ENCODE data around the gene MTR. TPM values are rescaled to one million over a fixed set of nuclear protein-coding genes. Genes with fewer than 3 reads are reported as not detected.

MTR gene
- total RNA-seq, 1 donor from 2014 or later: 35.8 TPM

- Histone ChIP-seq H3K27me3 (ENCODE audit: insufficient read depth, low read length) (no peaks in the 10 kb centered on the region), H3K9ac (ENCODE audit: low read length) (no peak overlapping the region), H3K36me3 (ENCODE audit: insufficient read depth, low read length) (no peaks in the 10 kb centered on the region), H3K27ac (ENCODE audit: low read depth, low read length) (no peak overlapping the region), H4K20me1 (ENCODE audit: insufficient read depth, low read length) (no peaks in the 10 kb centered on the region), H3K79me2 (ENCODE audit: insufficient read depth, low read length) (no peaks in the 10 kb centered on the region), H3K9me3 (ENCODE audit: insufficient read depth, low read depth, low read length) (no peaks in the 10 kb centered on the region), H3K4me1 (ENCODE audit: insufficient read depth, low read length) (no peaks in the 10 kb centered on the region), H3K4me3 (ENCODE audit: insufficient read depth, low read depth, low read length) (no peak overlapping the region), H3K4me2 (ENCODE audit: low read length) (no peak overlapping the region), H2AFZ (ENCODE audit: low read depth, low read length) (no peak overlapping the region)
- TF ChIP-seq, protein P1, sequence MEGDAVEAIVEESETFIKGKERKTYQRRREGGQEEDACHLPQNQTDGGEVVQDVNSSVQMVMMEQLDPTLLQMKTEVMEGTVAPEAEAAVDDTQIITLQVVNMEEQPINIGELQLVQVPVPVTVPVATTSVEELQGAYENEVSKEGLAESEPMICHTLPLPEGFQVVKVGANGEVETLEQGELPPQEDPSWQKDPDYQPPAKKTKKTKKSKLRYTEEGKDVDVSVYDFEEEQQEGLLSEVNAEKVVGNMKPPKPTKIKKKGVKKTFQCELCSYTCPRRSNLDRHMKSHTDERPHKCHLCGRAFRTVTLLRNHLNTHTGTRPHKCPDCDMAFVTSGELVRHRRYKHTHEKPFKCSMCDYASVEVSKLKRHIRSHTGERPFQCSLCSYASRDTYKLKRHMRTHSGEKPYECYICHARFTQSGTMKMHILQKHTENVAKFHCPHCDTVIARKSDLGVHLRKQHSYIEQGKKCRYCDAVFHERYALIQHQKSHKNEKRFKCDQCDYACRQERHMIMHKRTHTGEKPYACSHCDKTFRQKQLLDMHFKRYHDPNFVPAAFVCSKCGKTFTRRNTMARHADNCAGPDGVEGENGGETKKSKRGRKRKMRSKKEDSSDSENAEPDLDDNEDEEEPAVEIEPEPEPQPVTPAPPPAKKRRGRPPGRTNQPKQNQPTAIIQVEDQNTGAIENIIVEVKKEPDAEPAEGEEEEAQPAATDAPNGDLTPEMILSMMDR (IDR thresholded peaks at IDR 0.05; ENCODE audit: insufficient read depth, low read depth, low read length): no peak
- TF ChIP-seq EZH2 (IDR thresholded peaks at IDR 0.05; ENCODE audit: insufficient read depth, low read length): no peak
- no peak for FAIRE-seq
- H3K27ac Mint-ChIP-seq (ENCODE audit: unreplicated experiment): no peak overlapping the region
- peaks cover 11% of the 10 kb centered on the region for H3K36me3 Mint-ChIP-seq (ENCODE audit: low read depth, unreplicated experiment)
- H3K27me3 Mint-ChIP-seq (ENCODE audit: low read depth, unreplicated experiment): no peaks in the 10 kb centered on the region
- DNase-seq (ENCODE audit: low read depth): no peak
- H3K4me3 Mint-ChIP-seq (ENCODE audit: unreplicated experiment): no peak overlapping the region
- no peaks in the 10 kb centered on the region for H3K4me1 Mint-ChIP-seq (ENCODE audit: low read depth, unreplicated experiment)
- peaks cover 13% of the 10 kb centered on the region for H3K9me3 Mint-ChIP-seq (ENCODE audit: unreplicated experiment)
These were observed 125.3 kb downstream of the MTR start for GRCh38 chr1:236920286-236920894.

DNA sequence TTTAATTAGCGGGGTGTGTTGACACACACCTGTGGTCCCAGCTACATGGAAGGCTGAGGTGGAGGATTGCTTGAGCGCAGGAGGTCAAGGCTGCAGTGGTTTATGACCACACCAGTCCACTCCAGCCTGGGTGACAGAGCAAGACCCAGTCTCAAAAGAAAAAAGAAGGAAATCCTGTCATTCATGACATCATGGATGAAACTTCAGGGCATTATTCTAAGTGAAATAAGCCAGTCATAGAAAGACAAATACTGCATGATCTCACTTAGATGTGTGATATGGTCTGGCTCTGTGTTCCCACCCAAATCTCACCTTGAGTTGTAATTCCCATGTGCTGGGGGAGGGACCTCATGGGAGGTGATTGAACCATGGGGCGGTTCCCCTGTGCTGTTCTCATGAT is 126.5 kb downstream of the MTR start:
- no peaks in the 10 kb centered on the region for H3K27me3 ChIP-seq (ENCODE audit: insufficient read depth, low read length)
- no peak overlapping the region for H3K4me3 ChIP-seq (ENCODE audit: insufficient read depth, low read depth, low read length)
- Mint-ChIP-seq H3K27me3 (ENCODE audit: low read depth, unreplicated experiment) (no peaks in the 10 kb centered on the region), H3K4me3 (ENCODE audit: unreplicated experiment) (no peak overlapping the region), H3K27ac (ENCODE audit: unreplicated experiment) (no peak overlapping the region), H3K9me3 (ENCODE audit: unreplicated experiment) (peaks cover 13% of the 10 kb centered on the region), H3K36me3 (ENCODE audit: low read depth, unreplicated experiment) (peaks cover 9% of the 10 kb centered on the region), H3K4me1 (ENCODE audit: low read depth, unreplicated experiment) (no peaks in the 10 kb centered on the region)
- no peaks in the 10 kb centered on the region for H3K79me2 ChIP-seq (ENCODE audit: insufficient read depth, low read length)
- no peak overlapping the region for H3K9ac ChIP-seq (ENCODE audit: low read length)
- no peak for DNase-seq (ENCODE audit: low read depth)
- no peak for FAIRE-seq
- no peak overlapping the region for H2AFZ ChIP-seq (ENCODE audit: low read depth, low read length)
- no peaks in the 10 kb centered on the region for H3K9me3 ChIP-seq (ENCODE audit: insufficient read depth, low read depth, low read length)
- H3K27ac ChIP-seq (ENCODE audit: low read depth, low read length): no peak overlapping the region
- H4K20me1 ChIP-seq (ENCODE audit: insufficient read depth, low read length): no peaks in the 10 kb centered on the region
- no peak overlapping the region for H3K4me2 ChIP-seq (ENCODE audit: low read length)
- no peaks in the 10 kb centered on the region for H3K4me1 ChIP-seq (ENCODE audit: insufficient read depth, low read length)
- no peaks in the 10 kb centered on the region for H3K36me3 ChIP-seq (ENCODE audit: insufficient read depth, low read length)
- TF ChIP-seq EZH2 (IDR thresholded peaks at IDR 0.05; ENCODE audit: insufficient read depth, low read length): no peak
- TF ChIP-seq, protein P1 (IDR thresholded peaks at IDR 0.05; ENCODE audit: insufficient read depth, low read depth, low read length): no peak

GRCh38 chr1:236922190-236922589 is 127.1 kb downstream of the MTR start:
- no peaks in the 10 kb centered on the region for H3K36me3 ChIP-seq (ENCODE audit: insufficient read depth, low read length)
- H3K27me3 Mint-ChIP-seq (ENCODE audit: low read depth, unreplicated experiment): no peaks in the 10 kb centered on the region
- DNase-seq (ENCODE audit: low read depth): no peak
- no peak for FAIRE-seq
- no peak for TF ChIP-seq EZH2 (IDR thresholded peaks at IDR 0.05; ENCODE audit: insufficient read depth, low read length)
- TF ChIP-seq, protein P1 (IDR thresholded peaks at IDR 0.05; ENCODE audit: insufficient read depth, low read depth, low read length): no peak
- H3K27ac Mint-ChIP-seq (ENCODE audit: unreplicated experiment): no peak overlapping the region
- H3K9ac ChIP-seq (ENCODE audit: low read length): no peak overlapping the region
- H3K4me1 ChIP-seq (ENCODE audit: insufficient read depth, low read length): no peaks in the 10 kb centered on the region
- H3K4me3 Mint-ChIP-seq (ENCODE audit: unreplicated experiment): no peak overlapping the region
- no peaks in the 10 kb centered on the region for H4K20me1 ChIP-seq (ENCODE audit: insufficient read depth, low read length)
- H3K4me3 ChIP-seq (ENCODE audit: insufficient read depth, low read depth, low read length): no peak overlapping the region
- no peak overlapping the region for H3K27ac ChIP-seq (ENCODE audit: low read depth, low read length)
- H3K36me3 Mint-ChIP-seq (ENCODE audit: low read depth, unreplicated experiment): peaks cover 5% of the 10 kb centered on the region
- no peak overlapping the region for H3K4me2 ChIP-seq (ENCODE audit: low read length)
- peaks cover 11% of the 10 kb centered on the region for H3K9me3 Mint-ChIP-seq (ENCODE audit: unreplicated experiment)
- no peaks in the 10 kb centered on the region for H3K9me3 ChIP-seq (ENCODE audit: insufficient read depth, low read depth, low read length)
- H3K79me2 ChIP-seq (ENCODE audit: insufficient read depth, low read length): no peaks in the 10 kb centered on the region
- no peaks in the 10 kb centered on the region for H3K4me1 Mint-ChIP-seq (ENCODE audit: low read depth, unreplicated experiment)
- H3K27me3 ChIP-seq (ENCODE audit: insufficient read depth, low read length): no peaks in the 10 kb centered on the region
- H2AFZ ChIP-seq (ENCODE audit: low read depth, low read length): no peak overlapping the region
